ENCODE data around the gene ADCYAP1R1. TPM values are rescaled to one million over a fixed set of nuclear protein-coding genes. Genes with fewer than 3 reads are reported as not detected.

The ADCYAP1R1 gene
- total and polyA plus RNA-seq, 2 donors (not counting 1 experiment from before 2014, with no cell fraction given), result not detected

DNA sequence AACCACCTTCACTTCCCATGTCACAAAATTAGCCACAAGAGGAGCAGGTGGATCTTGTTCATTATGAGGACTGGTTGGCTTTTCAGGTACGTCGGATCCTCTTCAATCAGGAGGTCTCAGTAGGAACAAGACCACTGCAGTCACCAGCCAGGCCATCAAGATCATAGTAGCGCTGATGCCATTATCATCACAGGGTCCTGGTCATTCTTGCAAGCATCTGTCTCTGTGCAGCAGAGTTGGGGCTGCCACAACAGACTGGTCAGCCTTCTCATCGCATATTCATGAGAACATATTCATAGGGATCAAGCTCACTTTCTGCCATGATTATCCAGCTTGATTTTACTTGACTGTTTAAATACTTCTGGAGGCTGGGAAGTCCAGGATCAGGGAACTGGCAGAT, 67.1 kb downstream of the ADCYAP1R1 start:
- WGBS (ENCODE audit: insufficient coverage), result 71% methylated on average over 4 of the region's 4 CpGs
- intact Hi-C loops (cut with micrococcal nuclease), result no loop called here
- no peaks in the 10 kb centered on the region for H3K4me1 Mint-ChIP-seq
- Histone ChIP-seq H3K79me2 (ENCODE audit: control insufficient read depth, insufficient read depth, low read length) (no peaks in the 10 kb centered on the region), H3K4me1 (ENCODE audit: control insufficient read depth in 2 of 2, insufficient read depth in 2 of 2, low read length in 2 of 2) (no peaks in the 10 kb centered on the region), H3K36me3 (replicated peaks in 1 of 2; ENCODE audit: control extremely low read depth in 1 of 2, control insufficient read depth in 1 of 2, extremely low read depth in 1 of 2, insufficient read depth in 2 of 2, low read length in 1 of 2) (no peaks in the 10 kb centered on the region), H3K27me3 (replicated peaks in 1 of 4; ENCODE audit: control extremely low read depth in 1 of 4, control insufficient read depth in 3 of 4, insufficient read depth in 4 of 4, low read length in 3 of 4) (no peaks in the 10 kb centered on the region), H3K9ac (ENCODE audit: low read length) (no peak overlapping the region), H3K4me2 (replicated peaks; ENCODE audit: low read depth, low read length, poor library complexity, severe bottlenecking) (no peak overlapping the region), H3K9me3 (ENCODE audit: control extremely low read depth in 1 of 3, control insufficient read depth in 2 of 3, insufficient read depth in 1 of 3, low read length in 2 of 3) (no peaks in the 10 kb centered on the region), H3K27ac (ENCODE audit: low read length in 2 of 2) (no peak overlapping the region), H2AFZ (ENCODE audit: insufficient read depth, low read depth, low read length, poor library complexity, severe bottlenecking) (no peak overlapping the region), H3K4me3 (ENCODE audit: control extremely low read depth in 1 of 5, extremely low read depth in 1 of 5, insufficient read depth in 1 of 5, low read depth in 2 of 5, low read length in 4 of 5) (no peak overlapping the region), H4K20me1 (ENCODE audit: control insufficient read depth, insufficient read depth, low read length, poor library complexity, severe bottlenecking) (no peaks in the 10 kb centered on the region)
- no peak for TF ChIP-seq EZH2 (IDR thresholded peaks at IDR 0.05; ENCODE audit: borderline replicate concordance, insufficient read depth, low read depth, low read length, poor library complexity, severe bottlenecking)
- TF ChIP-seq, protein P1, sequence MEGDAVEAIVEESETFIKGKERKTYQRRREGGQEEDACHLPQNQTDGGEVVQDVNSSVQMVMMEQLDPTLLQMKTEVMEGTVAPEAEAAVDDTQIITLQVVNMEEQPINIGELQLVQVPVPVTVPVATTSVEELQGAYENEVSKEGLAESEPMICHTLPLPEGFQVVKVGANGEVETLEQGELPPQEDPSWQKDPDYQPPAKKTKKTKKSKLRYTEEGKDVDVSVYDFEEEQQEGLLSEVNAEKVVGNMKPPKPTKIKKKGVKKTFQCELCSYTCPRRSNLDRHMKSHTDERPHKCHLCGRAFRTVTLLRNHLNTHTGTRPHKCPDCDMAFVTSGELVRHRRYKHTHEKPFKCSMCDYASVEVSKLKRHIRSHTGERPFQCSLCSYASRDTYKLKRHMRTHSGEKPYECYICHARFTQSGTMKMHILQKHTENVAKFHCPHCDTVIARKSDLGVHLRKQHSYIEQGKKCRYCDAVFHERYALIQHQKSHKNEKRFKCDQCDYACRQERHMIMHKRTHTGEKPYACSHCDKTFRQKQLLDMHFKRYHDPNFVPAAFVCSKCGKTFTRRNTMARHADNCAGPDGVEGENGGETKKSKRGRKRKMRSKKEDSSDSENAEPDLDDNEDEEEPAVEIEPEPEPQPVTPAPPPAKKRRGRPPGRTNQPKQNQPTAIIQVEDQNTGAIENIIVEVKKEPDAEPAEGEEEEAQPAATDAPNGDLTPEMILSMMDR (IDR thresholded peaks at IDR 0.05), result no peak
- H3K9me3 Mint-ChIP-seq (ENCODE audit: insufficient read depth), result no peaks in the 10 kb centered on the region
- no peak for ATAC-seq (ENCODE audit: low read depth)
- peaks cover 18% of the 10 kb centered on the region for H3K27me3 Mint-ChIP-seq
- CTCF ChIA-PET, result interaction anchor here (1.3 to 7.8 kb wide), 2 partner anchors 13 to 15 kb away, joined by 5 to 65 read pairs; no protein-coding TSS in a partner anchor
- POLR2A ChIA-PET, result no interaction called here
- no peak overlapping the region for H3K27ac Mint-ChIP-seq
- no peak overlapping the region for H3K4me3 Mint-ChIP-seq
- no peak for DNase-seq

DNA sequence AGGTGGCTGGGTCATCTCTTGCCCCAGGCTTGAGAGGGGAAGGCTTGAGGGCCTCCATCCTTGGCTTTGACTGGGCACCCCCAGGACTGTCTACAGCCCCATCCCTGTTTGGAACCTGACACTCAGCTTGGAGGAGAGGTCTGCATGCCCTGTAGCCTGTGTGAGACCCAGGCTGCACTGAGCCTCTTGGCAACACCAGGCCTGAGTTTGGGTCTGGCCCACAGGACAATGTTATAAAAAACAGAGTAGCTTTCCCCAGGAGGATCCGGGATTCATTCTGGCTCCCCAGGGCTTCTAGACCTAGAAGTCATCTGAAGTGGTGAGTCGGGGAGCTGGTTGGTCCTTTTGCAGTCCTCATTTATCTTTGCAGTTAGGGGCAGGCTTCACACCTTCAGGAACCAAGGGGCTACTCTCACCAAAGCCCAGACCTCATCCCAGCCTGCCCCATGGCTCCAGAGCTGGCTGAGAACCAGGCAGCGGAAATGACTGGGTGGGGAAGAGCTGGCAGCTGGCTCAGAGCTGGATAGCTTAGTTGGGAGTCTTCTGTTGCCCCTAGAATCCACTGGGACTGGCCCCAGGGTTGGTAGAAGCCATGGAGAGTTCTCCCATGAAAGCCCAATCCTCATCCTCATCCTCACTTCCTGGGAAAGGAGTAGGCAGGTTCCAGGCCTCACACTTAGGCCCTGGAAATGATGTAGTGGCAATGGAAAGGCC, 68.8 kb downstream of the ADCYAP1R1 start:
- POLR2A ChIA-PET, result no interaction called here
- ATAC-seq (ENCODE audit: low read depth), result no peak

More for the DNA sequence above, 68.8 kb downstream of the ADCYAP1R1 start:
- Mint-ChIP-seq H3K9me3 (ENCODE audit: insufficient read depth) (no peaks in the 10 kb centered on the region), H3K4me3 (no peak overlapping the region), H3K4me1 (no peaks in the 10 kb centered on the region), H3K27me3 (peaks cover 19% of the 10 kb centered on the region), H3K27ac (no peak overlapping the region)
- WGBS (ENCODE audit: insufficient coverage), result 100% methylated on average over 1 of the region's 3 CpGs
- H4K20me1 ChIP-seq (ENCODE audit: control insufficient read depth, insufficient read depth, low read length, poor library complexity, severe bottlenecking), result no peaks in the 10 kb centered on the region
- TF ChIP-seq, protein P1 (IDR thresholded peaks at IDR 0.05), result no peak
- TF ChIP-seq EZH2 (IDR thresholded peaks at IDR 0.05; ENCODE audit: borderline replicate concordance, insufficient read depth, low read depth, low read length, poor library complexity, severe bottlenecking), result no peak
- H3K4me3 ChIP-seq (ENCODE audit: control extremely low read depth in 1 of 5, extremely low read depth in 1 of 5, insufficient read depth in 1 of 5, low read depth in 2 of 5, low read length in 4 of 5), result no peak overlapping the region
- H3K4me1 ChIP-seq (ENCODE audit: control insufficient read depth in 2 of 2, insufficient read depth in 2 of 2, low read length in 2 of 2), result no peaks in the 10 kb centered on the region
- H3K27ac ChIP-seq (ENCODE audit: low read length in 2 of 2), result no peak overlapping the region
- no peak overlapping the region for H2AFZ ChIP-seq (ENCODE audit: insufficient read depth, low read depth, low read length, poor library complexity, severe bottlenecking)
- no peak overlapping the region for H3K9ac ChIP-seq (ENCODE audit: low read length)
- CTCF ChIA-PET, result interaction anchor here (1.4 to 7.8 kb wide), 2 partner anchors 13 to 319 kb away, joined by 3 to 65 read pairs; no protein-coding TSS in a partner anchor
- no peak overlapping the region for H3K4me2 ChIP-seq (replicated peaks; ENCODE audit: low read depth, low read length, poor library complexity, severe bottlenecking)
- H3K79me2 ChIP-seq (ENCODE audit: control insufficient read depth, insufficient read depth, low read length), result no peaks in the 10 kb centered on the region
- DNase-seq, result no peak
- H3K36me3 ChIP-seq (replicated peaks in 1 of 2; ENCODE audit: control extremely low read depth in 1 of 2, control insufficient read depth in 1 of 2, extremely low read depth in 1 of 2, insufficient read depth in 2 of 2, low read length in 1 of 2), result no peaks in the 10 kb centered on the region
- H3K27me3 ChIP-seq (replicated peaks in 1 of 4; ENCODE audit: control extremely low read depth in 1 of 4, control insufficient read depth in 3 of 4, insufficient read depth in 4 of 4, low read length in 3 of 4), result no peaks in the 10 kb centered on the region
- H3K9me3 ChIP-seq (ENCODE audit: control extremely low read depth in 1 of 3, control insufficient read depth in 2 of 3, insufficient read depth in 1 of 3, low read length in 2 of 3), result no peaks in the 10 kb centered on the region
- intact Hi-C loops (cut with micrococcal nuclease), result no loop called here
